NCI-H2196 treated with DMSO at 0.1 percent for 48 hours (cell line): ENCODE results near the gene USP17L27.
"Not testable (repeated sequence)": the region's sequence is repeated elsewhere in the genome, so short reads cannot be mapped to it uniquely, and the experiment has no call there.

Experiments
- DNase-seq: peaks from one replicate; lab custom pipeline; 2025; ENCODE audit not compliant: unreplicated experiment; lab: John Stamatoyannopoulos, UW

The USP17L27 gene

GRCh38 chr4:9343848-9344247 is at the start of gene USP17L27:
USP17L27 (plus strand) TSS chr4:9344148; CDS start chr4:9344148, 0 bp downstream.
- not testable (repeated sequence) for DNase-seq

- not testable (repeated sequence) for DNase-seq
These were observed 19.8 kb upstream of the USP17L27 start for GRCh38 chr4:9324191-9324590.

- not testable (repeated sequence) for DNase-seq
These were observed 19.1 kb upstream of the USP17L27 start, which contains the start of gene USP17L24 for GRCh38 chr4:9324865-9325264. USP17L24 (plus strand) TSS chr4:9325165; CDS start chr4:9325165, 0 bp downstream.

GRCh38 chr4:9329611-9330010 is 14.3 kb upstream of the USP17L27 start, which contains the start of gene USP17L25:
USP17L25 (plus strand) TSS chr4:9329911; CDS start chr4:9329911, 0 bp downstream.
- not testable (repeated sequence) for DNase-seq

- DNase-seq: not testable (repeated sequence)
These were observed 9.6 kb upstream of the USP17L27 start, which contains the start of gene USP17L26 for GRCh38 chr4:9334358-9334757. USP17L26 (plus strand) TSS chr4:9334658; CDS start chr4:9334658, 0 bp downstream.

- not testable (repeated sequence) for DNase-seq
These were observed 4.8 kb upstream of the USP17L27 start, which contains the start of gene USP17L5 for GRCh38 chr4:9339103-9339502. USP17L5 (plus strand) TSS chr4:9339403; CDS start chr4:9339403, 0 bp downstream.

GRCh38 chr4:9348593-9348992 is 4.6 kb downstream of the USP17L27 start, which contains the start of gene USP17L28:
USP17L28 (plus strand) TSS chr4:9348893; CDS start chr4:9348893, 0 bp downstream.
- DNase-seq: not testable (repeated sequence)

GRCh38 chr4:9350866-9351265 is 6.9 kb downstream of the USP17L27 start:
- not testable (repeated sequence) for DNase-seq

- not testable (repeated sequence) for DNase-seq
These were observed 9.4 kb downstream of the USP17L27 start, which contains the start of gene USP17L29 for GRCh38 chr4:9353338-9353737. USP17L29 (plus strand) TSS chr4:9353638; CDS start chr4:9353638, 0 bp downstream.

- DNase-seq: not testable (repeated sequence)
These were observed 18.9 kb downstream of the USP17L27 start, which contains the start of gene USP17L30 for GRCh38 chr4:9362829-9363228. USP17L30 (plus strand) TSS chr4:9363129; CDS start chr4:9363129, 0 bp downstream.

GRCh38 chr4:9379881-9380280 is 35.9 kb downstream of the USP17L27 start:
- DNase-seq: not testable (repeated sequence)

- DNase-seq: not testable (repeated sequence)
These were observed 37.1 kb downstream of the USP17L27 start for GRCh38 chr4:9381012-9381534.

- DNase-seq: no peak
These were observed 40.2 kb downstream of the USP17L27 start for GRCh38 chr4:9384126-9384525.

- DNase-seq: not testable (repeated sequence)
These were observed 45.1 kb downstream of the USP17L27 start for GRCh38 chr4:9389001-9389400.
